ENCODE data around the gene AK1. TPM values are rescaled to one million over a fixed set of nuclear protein-coding genes. Genes with fewer than 3 reads are reported as not detected.

AK1 gene
- total RNA-seq, 1 donor from 2014 or later = 359 TPM

Small RNA genes within 50 kb of the gene (small RNA-seq; reads per million reads assigned to genes)
- gene MIR4672 (0.46 reads per million, percentile 58 among the genes with 10 or more reads in this experiment), gene RF00019 (not detected), gene RNA5SP296 (not detected)

Other genes starting within 250 kb of the AK1 start
- not detected for gene CFAP157, start 170.7 kb downstream of the AK1 start, total RNA-seq
- 8.4 TPM for gene PTRH1, start 162.0 kb downstream of the AK1 start, total RNA-seq
- gene TTC16, start 161.6 kb downstream of the AK1 start, total RNA-seq = not detected
- gene TOR2A, start 142.4 kb downstream of the AK1 start, total RNA-seq = 2.6 TPM
- gene SH2D3C, start 99.0 kb downstream of the AK1 start, total RNA-seq = 15.1 TPM
- gene CDK9, start 91.6 kb downstream of the AK1 start, total RNA-seq = 33.4 TPM
- gene FPGS, start 74.8 kb downstream of the AK1 start, total RNA-seq = 41.2 TPM
- 9.4 TPM for gene ENG, start 23.0 kb downstream of the AK1 start, total RNA-seq
- gene ST6GALNAC6, start 21.9 kb upstream of the AK1 start, total RNA-seq = 33.9 TPM
- gene ST6GALNAC4, start 39.4 kb upstream of the AK1 start, total RNA-seq = 23.5 TPM
- gene PIP5KL1, start 53.1 kb upstream of the AK1 start, total RNA-seq = not detected
- gene DPM2, start 60.2 kb upstream of the AK1 start, total RNA-seq = 7.3 TPM
- gene EEIG1, start 103.3 kb upstream of the AK1 start, total RNA-seq = 8.9 TPM
- gene NAIF1, start 189.6 kb upstream of the AK1 start, total RNA-seq = 8.9 TPM
- gene SLC25A25, start 190.6 kb upstream of the AK1 start, total RNA-seq = 13.0 TPM